Neutrophil (primary cell): ENCODE data around the gene NR6A1.

Experiments
- H3K27ac ChIP-seq: fragments of 200-600 bp; sonication (generic); 2 replicates; pipeline ENCODE4 v1.5.1; 2016; ENCODE audit warnings: mild to moderate bottlenecking, moderate library complexity
- H3K27me3 ChIP-seq: fragments of 200-600 bp; sonication (generic); 2 replicates; pipeline ENCODE4 v1.6.0; 2016; ENCODE audit warnings: mild to moderate bottlenecking
- H3K36me3 ChIP-seq: fragments of 200-600 bp; sonication (generic); 2 replicates; pipeline ENCODE4 v1.5.1; 2017
- H3K4me1 ChIP-seq, 2 experiments: fragments of 200-600 bp in 1 of 2; sonication (generic) in 1 of 2; 1 replicate in 1 of 2; 2 replicates in 1 of 2; pipeline versions ENCODE4 v1.5.1 to v1.6.1; 2013 to 2016; ENCODE audit warnings: low read depth in 1 of 2, low read length in 1 of 2, mild to moderate bottlenecking in 1 of 2, moderate library complexity in 1 of 2; ENCODE audit not compliant: control insufficient read depth in 1 of 2, insufficient read depth in 1 of 2
- H3K4me3 ChIP-seq, 2 experiments: fragments of 200-600 bp in 1 of 2; sonication (generic) in 1 of 2; 1 replicate in 1 of 2; 2 replicates in 1 of 2; pipeline ENCODE4 v1.5.1; 2013 to 2016; ENCODE audit warnings: low read depth in 1 of 2, low read length in 1 of 2, mild to moderate bottlenecking in 1 of 2, moderate library complexity in 1 of 2
- H3K9me3 ChIP-seq: fragments of 200-600 bp; sonication (generic); 2 replicates; pipeline ENCODE4 v1.5.1; 2016
- TF ChIP-seq, protein P1 (sequence below): fragments of 200-600 bp; sonication (generic); IDR thresholded peaks from 2 replicates; pipeline ENCODE4 v1.5.1; 2016; ENCODE audit warnings: antibody characterized with exemption

Gene NR6A1

DNA sequence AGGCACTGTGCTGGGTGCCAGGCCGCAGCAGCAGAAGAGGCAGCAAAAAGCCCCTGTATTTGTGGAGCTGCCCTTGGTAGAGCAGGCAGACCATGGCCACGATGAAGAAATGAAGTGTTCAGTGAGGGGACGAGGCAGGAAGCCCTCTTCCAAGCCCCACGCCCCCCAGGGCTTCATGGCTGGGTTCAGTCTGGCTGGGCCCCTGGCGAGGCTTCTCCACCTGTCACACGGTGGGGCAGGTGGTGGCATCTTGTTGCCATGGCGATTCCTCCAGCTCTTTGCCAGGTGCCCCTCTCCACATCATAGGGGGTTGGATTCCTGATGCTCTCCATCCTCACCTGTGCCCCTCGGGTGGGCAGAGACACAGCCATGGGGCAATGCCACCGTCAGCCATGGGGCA, 299.4 kb downstream of the NR6A1 start:
- Histone ChIP-seq H3K27ac (no peak overlapping the region), H3K36me3 (no peaks in the 10 kb centered on the region), H3K27me3 (peaks cover 2% of the 10 kb centered on the region), H3K9me3 (no peaks in the 10 kb centered on the region), H3K4me1 (peaks cover 20 to 23% of the 10 kb centered on the region in 2 experiments), H3K4me3 (no peak overlapping the region)
- TF ChIP-seq, protein P1, sequence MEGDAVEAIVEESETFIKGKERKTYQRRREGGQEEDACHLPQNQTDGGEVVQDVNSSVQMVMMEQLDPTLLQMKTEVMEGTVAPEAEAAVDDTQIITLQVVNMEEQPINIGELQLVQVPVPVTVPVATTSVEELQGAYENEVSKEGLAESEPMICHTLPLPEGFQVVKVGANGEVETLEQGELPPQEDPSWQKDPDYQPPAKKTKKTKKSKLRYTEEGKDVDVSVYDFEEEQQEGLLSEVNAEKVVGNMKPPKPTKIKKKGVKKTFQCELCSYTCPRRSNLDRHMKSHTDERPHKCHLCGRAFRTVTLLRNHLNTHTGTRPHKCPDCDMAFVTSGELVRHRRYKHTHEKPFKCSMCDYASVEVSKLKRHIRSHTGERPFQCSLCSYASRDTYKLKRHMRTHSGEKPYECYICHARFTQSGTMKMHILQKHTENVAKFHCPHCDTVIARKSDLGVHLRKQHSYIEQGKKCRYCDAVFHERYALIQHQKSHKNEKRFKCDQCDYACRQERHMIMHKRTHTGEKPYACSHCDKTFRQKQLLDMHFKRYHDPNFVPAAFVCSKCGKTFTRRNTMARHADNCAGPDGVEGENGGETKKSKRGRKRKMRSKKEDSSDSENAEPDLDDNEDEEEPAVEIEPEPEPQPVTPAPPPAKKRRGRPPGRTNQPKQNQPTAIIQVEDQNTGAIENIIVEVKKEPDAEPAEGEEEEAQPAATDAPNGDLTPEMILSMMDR: no peak

GRCh38 chr9:124470726-124471125, 300.4 kb downstream of the NR6A1 start:
- no peaks in the 10 kb centered on the region for H3K27me3 ChIP-seq
- no peaks in the 10 kb centered on the region for H3K9me3 ChIP-seq
- H3K36me3 ChIP-seq: no peaks in the 10 kb centered on the region
- H3K4me3 ChIP-seq: no peak overlapping the region
- TF ChIP-seq, protein P1: no peak
- H3K4me1 ChIP-seq: peaks cover 10 to 13% of the 10 kb centered on the region in 2 experiments
- no peak overlapping the region for H3K27ac ChIP-seq

DNA sequence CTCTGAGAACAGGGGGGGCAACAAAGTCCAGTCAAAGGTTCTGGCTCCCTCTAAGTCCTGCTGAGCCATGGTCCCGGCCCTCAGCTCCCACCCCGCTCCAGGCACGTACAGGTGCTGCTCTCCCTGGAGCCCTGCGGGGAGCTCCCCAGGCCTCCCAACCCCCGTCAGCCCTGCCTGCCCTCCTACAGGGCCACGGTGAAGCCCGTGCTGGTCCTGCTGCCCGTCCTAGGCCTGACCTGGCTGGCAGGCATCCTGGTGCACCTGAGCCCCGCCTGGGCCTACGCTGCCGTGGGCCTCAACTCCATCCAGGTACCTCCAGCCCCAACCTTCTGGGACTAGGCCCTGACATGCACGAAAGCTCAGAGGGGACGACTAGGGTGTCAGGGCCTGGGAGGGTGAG, 300.8 kb downstream of the NR6A1 start:
- Histone ChIP-seq H3K4me1 (peaks cover 5 to 9% of the 10 kb centered on the region in 2 experiments), H3K27ac (no peak overlapping the region), H3K4me3 (no peak overlapping the region), H3K27me3 (no peaks in the 10 kb centered on the region), H3K36me3 (no peaks in the 10 kb centered on the region), H3K9me3 (no peaks in the 10 kb centered on the region)
- TF ChIP-seq, protein P1: no peak

DNA sequence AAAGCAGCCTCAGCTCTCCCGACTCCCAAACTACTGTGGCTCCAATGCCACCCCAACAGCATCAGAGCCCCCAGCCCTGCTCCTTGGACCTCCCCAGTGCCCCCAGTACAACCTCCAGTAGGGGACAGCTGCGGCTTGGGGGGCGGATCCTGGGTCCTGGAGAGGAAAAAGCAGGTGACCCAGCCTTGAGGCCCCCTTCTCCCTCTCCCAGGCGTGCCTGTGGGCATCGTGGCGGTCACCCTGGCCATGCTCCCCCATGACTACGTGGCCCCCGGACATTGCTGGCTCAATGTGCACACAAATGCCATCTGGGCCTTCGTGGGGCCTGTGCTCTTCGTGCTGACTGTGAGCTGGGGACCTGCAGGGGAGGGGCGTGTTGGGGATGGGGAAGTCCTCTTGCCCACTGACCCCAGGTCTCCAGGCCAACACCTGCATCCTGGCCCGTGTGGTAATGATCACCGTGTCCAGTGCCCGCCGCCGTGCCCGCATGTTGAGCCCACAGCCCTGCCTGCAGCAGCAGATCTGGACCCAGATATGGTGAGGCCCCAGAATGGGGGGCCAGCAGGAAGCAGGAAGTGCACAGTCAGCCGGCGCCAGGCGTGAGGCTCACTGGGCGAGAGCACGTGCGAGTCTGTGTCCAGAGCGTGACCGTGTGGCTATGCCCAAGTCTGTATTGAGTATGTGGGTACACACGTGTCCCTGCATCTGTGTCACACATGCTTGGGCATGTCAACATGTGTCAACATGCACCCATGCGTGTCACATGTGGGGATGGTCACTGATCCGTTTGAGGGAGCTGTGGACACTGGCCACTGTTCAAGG, 301.9 kb downstream of the NR6A1 start:
- no peak overlapping the region for H3K4me3 ChIP-seq

GRCh38 chr9:124468061-124468740, 302.9 kb downstream of the NR6A1 start:
- Histone ChIP-seq H3K9me3 (no peaks in the 10 kb centered on the region), H3K4me1 (no peaks in the 10 kb centered on the region), H3K4me3 (no peak overlapping the region), H3K27ac (no peak overlapping the region), H3K36me3 (no peaks in the 10 kb centered on the region), H3K27me3 (peaks cover 9% of the 10 kb centered on the region)
- TF ChIP-seq, protein P1: no peak

More for the DNA sequence above, 301.9 kb downstream of the NR6A1 start:
- peaks cover 2% of the 10 kb centered on the region for H3K27me3 ChIP-seq
- TF ChIP-seq, protein P1: no peak
- H3K36me3 ChIP-seq: no peaks in the 10 kb centered on the region
- no peaks in the 10 kb centered on the region for H3K4me1 ChIP-seq
- no peaks in the 10 kb centered on the region for H3K9me3 ChIP-seq
- H3K27ac ChIP-seq: no peak overlapping the region
